ENCODE data around the gene VPS51.
"Not testable (repeated sequence)": the region's sequence is repeated elsewhere in the genome, so short reads cannot be mapped to it uniquely, and the experiment has no call there.

The VPS51 gene

GRCh38 chr11:65147352-65148075 lies 51.5 kb downstream of the VPS51 start:
- Histone ChIP-seq H3K4me2 (no peak overlapping the region), H3K27ac (no peak overlapping the region), H3K9me3 (peaks cover 18% of the 10 kb centered on the region), H3K9ac (no peak overlapping the region), H3K36me3 (no peaks in the 10 kb centered on the region), H4K20me1 (no peaks in the 10 kb centered on the region), H3K27me3 (no peaks in the 10 kb centered on the region), H3K4me3 (no peak overlapping the region), H3K4me1 (peaks cover 54% of the 10 kb centered on the region)
- TF ChIP-seq Cebpa-rat (IDR thresholded peaks at IDR 0.05): no peak

GRCh38 chr11:65148657-65149056 lies 52.6 kb downstream of the VPS51 start:
- H3K4me1 ChIP-seq: peaks cover 43% of the 10 kb centered on the region
- no peaks in the 10 kb centered on the region for H4K20me1 ChIP-seq
- H3K4me3 ChIP-seq: no peak overlapping the region
- no peaks in the 10 kb centered on the region for H3K36me3 ChIP-seq
- 0 out of 2 replicates have a peak overlapping the region, but pooled peaks have one; percentile 3 for H3K4me2 ChIP-seq
- no peaks in the 10 kb centered on the region for H3K27me3 ChIP-seq
- H3K27ac ChIP-seq: no peak overlapping the region
- no peak for TF ChIP-seq Cebpa-rat (IDR thresholded peaks at IDR 0.05)
- peaks cover 18% of the 10 kb centered on the region for H3K9me3 ChIP-seq
- H3K9ac ChIP-seq: no peak overlapping the region

- H3K4me3 ChIP-seq, H3K27ac ChIP-seq, H3K36me3 ChIP-seq, H3K9ac ChIP-seq, H4K20me1 ChIP-seq, H3K27me3 ChIP-seq, H3K4me2 ChIP-seq: not testable (repeated sequence)
- Histone ChIP-seq H3K9me3 (peaks cover 18% of the 10 kb centered on the region), H3K4me1 (peaks cover 39% of the 10 kb centered on the region)
Measured at GRCh38 chr11:65150131-65150508, 54.1 kb downstream of the VPS51 start.

GRCh38 chr11:65150509-65151299 lies 54.7 kb downstream of the VPS51 start:
- H3K27ac ChIP-seq: no peak overlapping the region

GRCh38 chr11:65151331-65151899 lies 55.4 kb downstream of the VPS51 start:
- no peak overlapping the region for H3K27ac ChIP-seq

More at GRCh38 chr11:65150509-65151299, 54.7 kb downstream of the VPS51 start:
- Histone ChIP-seq H3K9ac (no peak overlapping the region), H3K4me2 (peak overlapping the region; percentile 4; the same call in 1 of the 2 replicates), H3K9me3 (peaks cover 18% of the 10 kb centered on the region), H3K4me1 (peaks cover 37% of the 10 kb centered on the region), H3K27me3 (no peaks in the 10 kb centered on the region), H4K20me1 (no peaks in the 10 kb centered on the region), H3K4me3 (no peak overlapping the region), H3K36me3 (no peaks in the 10 kb centered on the region)
- no peak for TF ChIP-seq Cebpa-rat (IDR thresholded peaks at IDR 0.05)

GRCh38 chr11:65152122-65152521 lies 56.1 kb downstream of the VPS51 start:
- H3K27ac ChIP-seq: no peak overlapping the region
- H3K4me2 ChIP-seq: no peak overlapping the region
- no peaks in the 10 kb centered on the region for H4K20me1 ChIP-seq
- H3K4me3 ChIP-seq: no peak overlapping the region
- no peak for TF ChIP-seq Cebpa-rat (IDR thresholded peaks at IDR 0.05)
- H3K9me3 ChIP-seq: peaks cover 4% of the 10 kb centered on the region
- H3K4me1 ChIP-seq: peaks cover 28% of the 10 kb centered on the region; the same call in 1 of the 2 replicates
- no peak overlapping the region for H3K9ac ChIP-seq
- H3K36me3 ChIP-seq: no peaks in the 10 kb centered on the region
- H3K27me3 ChIP-seq: no peaks in the 10 kb centered on the region

More at GRCh38 chr11:65151331-65151899, 55.4 kb downstream of the VPS51 start:
- no peak for TF ChIP-seq Cebpa-rat (IDR thresholded peaks at IDR 0.05)
- H3K4me1 ChIP-seq: peaks cover 30% of the 10 kb centered on the region; the same call in 1 of the 2 replicates
- no peaks in the 10 kb centered on the region for H3K36me3 ChIP-seq
- no peaks in the 10 kb centered on the region for H3K27me3 ChIP-seq
- no peak overlapping the region for H3K9ac ChIP-seq
- no peak overlapping the region for H3K4me2 ChIP-seq
- peaks cover 11% of the 10 kb centered on the region for H3K9me3 ChIP-seq
- H4K20me1 ChIP-seq: no peaks in the 10 kb centered on the region
- H3K4me3 ChIP-seq: no peak overlapping the region

GRCh38 chr11:65156256-65156655 lies 60.2 kb downstream of the VPS51 start:
- peaks cover 1% of the 10 kb centered on the region; the same call in 1 of the 2 replicates for H3K4me1 ChIP-seq
- H3K9ac ChIP-seq: no peak overlapping the region
- H3K4me3 ChIP-seq: no peak overlapping the region
- no peaks in the 10 kb centered on the region for H3K27me3 ChIP-seq
- TF ChIP-seq Cebpa-rat (IDR thresholded peaks at IDR 0.05): no peak
- no peaks in the 10 kb centered on the region for H3K36me3 ChIP-seq
- H3K4me2 ChIP-seq: no peak overlapping the region
- no peaks in the 10 kb centered on the region for H4K20me1 ChIP-seq
- no peaks in the 10 kb centered on the region for H3K9me3 ChIP-seq
- no peak overlapping the region for H3K27ac ChIP-seq

- H3K36me3 ChIP-seq: no peaks in the 10 kb centered on the region
- no peak for TF ChIP-seq Cebpa-rat (IDR thresholded peaks at IDR 0.05)
- no peaks in the 10 kb centered on the region for H3K4me1 ChIP-seq
- H3K9ac ChIP-seq: no peak overlapping the region
- no peak overlapping the region for H3K4me2 ChIP-seq
- H3K27me3 ChIP-seq: no peaks in the 10 kb centered on the region
- H4K20me1 ChIP-seq: no peaks in the 10 kb centered on the region
- H3K27ac ChIP-seq: no peak overlapping the region
- no peaks in the 10 kb centered on the region for H3K9me3 ChIP-seq
- H3K4me3 ChIP-seq: no peak overlapping the region
Measured at GRCh38 chr11:65156926-65157325, 60.9 kb downstream of the VPS51 start.

- TF ChIP-seq Cebpa-rat (IDR thresholded peaks at IDR 0.05): no peak
- no peaks in the 10 kb centered on the region for H3K9me3 ChIP-seq
- no peak overlapping the region for H3K27ac ChIP-seq
- H3K4me1 ChIP-seq: no peaks in the 10 kb centered on the region
- H3K27me3 ChIP-seq: no peaks in the 10 kb centered on the region
- H3K9ac ChIP-seq: no peak overlapping the region
- H4K20me1 ChIP-seq: no peaks in the 10 kb centered on the region
- H3K4me2 ChIP-seq: no peak overlapping the region
- H3K4me3 ChIP-seq: no peak overlapping the region
- no peaks in the 10 kb centered on the region for H3K36me3 ChIP-seq
Measured at GRCh38 chr11:65157336-65157735, 61.3 kb downstream of the VPS51 start.

GRCh38 chr11:65159012-65159411 lies 63.0 kb downstream of the VPS51 start:
- Histone ChIP-seq H3K4me2 (no peak overlapping the region), H3K36me3 (no peaks in the 10 kb centered on the region), H3K9me3 (no peaks in the 10 kb centered on the region), H3K4me3 (no peak overlapping the region), H3K4me1 (no peaks in the 10 kb centered on the region), H3K27ac (no peak overlapping the region), H4K20me1 (no peaks in the 10 kb centered on the region), H3K27me3 (no peaks in the 10 kb centered on the region), H3K9ac (no peak overlapping the region)
- TF ChIP-seq Cebpa-rat (IDR thresholded peaks at IDR 0.05): no peak

Measured in BLaER1 (cell line).